OCI-LY7 (cell line): Measurements from ENCODE around the gene CNKSR2. TPM values are rescaled to one million over a fixed set of nuclear protein-coding genes. Genes with fewer than 3 reads are reported as not detected.

ENCODE experiments used
- BruUV-seq: library from RNA; stranded (reverse); fragments of 400-500 nt; replicated peaks from 2 replicates; lab custom pipeline; 2021; lab: Mats Ljungman, UMichigan
- CTCF ChIA-PET: fragments of 300-600 bp; sonication (Branson Sonifier 250); formaldehyde crosslinking; loops from one replicate; lab custom pipeline; 2022; ENCODE audit warnings: antibody characterized with exemption; ENCODE audit not compliant: unreplicated experiment; lab: Charles Lee
- POLR2A ChIA-PET: fragments of 300-600 bp; sonication (Branson Sonifier 250); formaldehyde crosslinking; loops from one replicate; lab custom pipeline; 2022; ENCODE audit warnings: antibody characterized with exemption; lab: Charles Lee
- DNase-seq: peaks from one replicate; pipeline ENCODE4 v3.0.0-alpha.2; 2015; ENCODE audit warnings: low spot score
- H2AFZ ChIP-seq: fragments of 200-600 bp; sonication (generic), shearing (Covaris generic); 2 replicates; pipeline ENCODE4 v1.6.1; 2014; ENCODE audit warnings: mild to moderate bottlenecking, antibody characterized with exemption, low read length, moderate library complexity
- H3K27ac ChIP-seq: fragments of 200-600 bp; sonication (generic); 2 replicates; pipeline ENCODE4 v1.5.1; 2014; ENCODE audit warnings: mixed run types, low read depth, mild to moderate bottlenecking, moderate library complexity, low read length, inconsistent platforms; ENCODE audit not compliant: poor library complexity, severe bottlenecking
- H3K36me3 ChIP-seq: fragments of 200-600 bp; sonication (generic); 2 replicates; pipeline ENCODE4 v1.6.1; 2014; ENCODE audit warnings: mild to moderate bottlenecking, antibody characterized with exemption, low read length, moderate library complexity, mixed read lengths; ENCODE audit not compliant: insufficient read depth
- H3K4me1 ChIP-seq: fragments of 200-600 bp; sonication (generic); 2 replicates; pipeline ENCODE4 v1.5.1; 2014; ENCODE audit warnings: mild to moderate bottlenecking, low read length; ENCODE audit not compliant: insufficient read depth, poor library complexity, severe bottlenecking
- H3K4me2 ChIP-seq: fragments of 200-600 bp; sonication (generic); 2 replicates; pipeline ENCODE4 v1.6.1; 2014; ENCODE audit warnings: mild to moderate bottlenecking, low read length
- H3K4me3 ChIP-seq: fragments of 200-600 bp; sonication (generic); 2 replicates; pipeline ENCODE4 v1.5.1; 2014; ENCODE audit warnings: mild to moderate bottlenecking, low read depth, low read length; ENCODE audit not compliant: poor library complexity, severe bottlenecking
- H3K79me2 ChIP-seq: fragments of 200-600 bp; sonication (generic); 2 replicates; pipeline ENCODE4 v1.6.1; 2016; ENCODE audit warnings: low read depth, mild to moderate bottlenecking, low read length, moderate library complexity, mixed read lengths; ENCODE audit not compliant: insufficient read depth
- H3K9me2 ChIP-seq: fragments of 200-600 bp; sonication (generic); 2 replicates; pipeline ENCODE4 v1.6.1; 2016; ENCODE audit warnings: mild to moderate bottlenecking, low read length, mixed read lengths; ENCODE audit not compliant: insufficient read depth
- H3K9me3 ChIP-seq: fragments of 200-600 bp; sonication (generic); 2 replicates; pipeline ENCODE4 v1.6.1; 2014; ENCODE audit warnings: mild to moderate bottlenecking, mixed run types, low read length, mixed read lengths
- H4K20me1 ChIP-seq: fragments of 200-600 bp; sonication (generic); 2 replicates; pipeline ENCODE4 v1.6.1; 2014; ENCODE audit warnings: mild to moderate bottlenecking, antibody characterized with exemption, low read length, moderate library complexity, mixed read lengths; ENCODE audit not compliant: insufficient read depth
- EZH2phosphoT487 ChIP-seq: fragments of 200-600 bp; sonication (generic); IDR thresholded peaks from 2 replicates; pipeline ENCODE4 v1.6.1; 2018; ENCODE audit warnings: low read depth, borderline replicate concordance, mild to moderate bottlenecking, mixed run types, antibody characterized with exemption, low read length, moderate library complexity, mixed read lengths
- intact Hi-C: fragments of 100-400 bp; cut with micrococcal nuclease; formaldehyde crosslinking; loops from one replicate; pipeline ENCODE4 v1.10.0; 2022; ENCODE audit not compliant: unreplicated experiment
- total RNA-seq, 2 experiments: library from RNA; depleted of rRNA in 1 of 2; stranded (reverse); fragments of >200 nt in 1 of 2; shearing (Covaris generic) in 1 of 2; gene quantifications; 2 replicates each; pipeline ENCODE4 v1.2.3, GENCODE V29; 2014 to 2022
- TF ChIP-seq, protein P1 (sequence below): fragments of 200-600 bp; sonication (generic); conservative IDR thresholded peaks from 2 replicates; pipeline ENCODE4 v1.5.1; 2014; ENCODE audit warnings: mild to moderate bottlenecking, antibody characterized with exemption, low read length, moderate library complexity, mixed read lengths

Gene CNKSR2
- total RNA-seq, 2 experiments from 2014 or later = not detected

DNA sequence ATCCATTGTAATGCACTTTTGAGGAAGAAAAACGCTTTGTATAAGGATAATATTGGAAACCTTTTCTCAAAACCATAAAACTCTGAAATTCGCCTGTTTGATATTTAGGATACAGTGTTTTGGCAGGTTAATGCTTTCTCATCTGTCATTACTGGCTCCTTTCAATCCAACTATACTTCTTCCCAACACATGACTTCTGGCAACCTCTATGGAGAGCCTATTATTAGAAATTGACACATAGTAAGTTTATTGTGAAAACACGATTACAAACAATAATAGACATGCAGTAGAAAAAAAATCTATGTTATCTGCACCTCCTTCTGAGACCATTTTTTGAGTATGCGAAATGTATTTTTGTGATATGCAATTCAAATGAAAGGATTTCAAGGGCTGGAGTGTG is 288.5 kb downstream of the CNKSR2 start:
- DNase-seq = no peak
- intact Hi-C loops = no loop called here
- TF ChIP-seq, protein P1, sequence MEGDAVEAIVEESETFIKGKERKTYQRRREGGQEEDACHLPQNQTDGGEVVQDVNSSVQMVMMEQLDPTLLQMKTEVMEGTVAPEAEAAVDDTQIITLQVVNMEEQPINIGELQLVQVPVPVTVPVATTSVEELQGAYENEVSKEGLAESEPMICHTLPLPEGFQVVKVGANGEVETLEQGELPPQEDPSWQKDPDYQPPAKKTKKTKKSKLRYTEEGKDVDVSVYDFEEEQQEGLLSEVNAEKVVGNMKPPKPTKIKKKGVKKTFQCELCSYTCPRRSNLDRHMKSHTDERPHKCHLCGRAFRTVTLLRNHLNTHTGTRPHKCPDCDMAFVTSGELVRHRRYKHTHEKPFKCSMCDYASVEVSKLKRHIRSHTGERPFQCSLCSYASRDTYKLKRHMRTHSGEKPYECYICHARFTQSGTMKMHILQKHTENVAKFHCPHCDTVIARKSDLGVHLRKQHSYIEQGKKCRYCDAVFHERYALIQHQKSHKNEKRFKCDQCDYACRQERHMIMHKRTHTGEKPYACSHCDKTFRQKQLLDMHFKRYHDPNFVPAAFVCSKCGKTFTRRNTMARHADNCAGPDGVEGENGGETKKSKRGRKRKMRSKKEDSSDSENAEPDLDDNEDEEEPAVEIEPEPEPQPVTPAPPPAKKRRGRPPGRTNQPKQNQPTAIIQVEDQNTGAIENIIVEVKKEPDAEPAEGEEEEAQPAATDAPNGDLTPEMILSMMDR = no peak
- no peak for TF ChIP-seq EZH2phosphoT487
- Histone ChIP-seq H3K9me2 (no peaks in the 10 kb centered on the region), H3K27ac (no peak overlapping the region), H3K4me2 (no peak overlapping the region), H3K4me1 (no peaks in the 10 kb centered on the region), H4K20me1 (no peaks in the 10 kb centered on the region), H3K36me3 (no peaks in the 10 kb centered on the region), H3K4me3 (no peak overlapping the region), H2AFZ (no peak overlapping the region), H3K79me2 (no peaks in the 10 kb centered on the region), H3K9me3 (no peaks in the 10 kb centered on the region)
- BruUV-seq = no TSS peak
- POLR2A ChIA-PET = no interaction called here
- CTCF ChIA-PET = no interaction called here

DNA sequence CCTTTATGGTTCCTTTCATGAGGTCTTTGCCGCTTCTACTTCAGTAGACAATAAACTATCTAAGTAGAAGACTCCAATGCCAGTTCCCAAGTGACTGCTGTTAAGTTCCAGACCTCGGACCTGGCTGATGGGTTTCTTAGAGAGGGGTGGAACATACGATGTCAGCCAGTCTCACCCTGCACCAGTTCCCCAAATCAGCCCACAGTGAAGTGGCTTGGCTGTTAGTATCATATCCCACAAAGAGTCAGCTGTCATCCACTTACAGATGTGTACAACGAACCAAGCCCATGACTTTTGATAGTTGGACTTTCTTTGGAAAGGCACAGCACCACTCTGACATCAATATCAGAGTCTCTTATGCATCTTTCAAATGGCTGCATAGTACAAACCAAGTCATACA is 292.0 kb downstream of the CNKSR2 start:
- intact Hi-C loops = no loop called here
- Histone ChIP-seq H3K4me1 (no peaks in the 10 kb centered on the region), H3K4me2 (no peak overlapping the region), H4K20me1 (no peaks in the 10 kb centered on the region), H2AFZ (no peak overlapping the region), H3K4me3 (no peak overlapping the region), H3K27ac (no peak overlapping the region), H3K9me3 (no peaks in the 10 kb centered on the region), H3K36me3 (no peaks in the 10 kb centered on the region), H3K9me2 (no peaks in the 10 kb centered on the region), H3K79me2 (no peaks in the 10 kb centered on the region)
- ChIA-PET POLR2A (no interaction called here), CTCF (no interaction called here)
- no peak for DNase-seq
- BruUV-seq = no TSS peak
- no peak for TF ChIP-seq EZH2phosphoT487
- TF ChIP-seq, protein P1 = no peak

DNA sequence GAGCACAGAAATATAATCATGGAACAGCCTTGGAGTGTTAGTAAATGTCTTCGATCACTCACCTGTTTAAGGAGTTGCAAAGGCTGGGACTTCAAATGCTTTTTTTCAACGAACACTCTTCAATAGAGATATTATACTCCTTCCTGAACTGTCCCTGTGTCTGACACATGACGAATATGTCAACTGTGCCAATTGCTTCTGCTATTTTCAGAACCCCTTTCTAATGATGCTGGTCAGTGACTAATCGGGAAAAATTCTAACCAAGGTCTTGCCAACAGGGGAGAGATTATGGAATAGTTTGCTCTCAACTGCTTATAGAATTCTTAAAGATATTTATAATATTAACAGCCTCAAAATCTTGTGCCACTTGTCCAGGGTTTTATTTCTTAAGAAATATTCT is 292.5 kb downstream of the CNKSR2 start:
- Histone ChIP-seq H3K4me1 (no peaks in the 10 kb centered on the region), H3K4me3 (no peak overlapping the region), H3K9me2 (no peaks in the 10 kb centered on the region), H3K4me2 (no peak overlapping the region), H2AFZ (no peak overlapping the region), H3K27ac (no peak overlapping the region), H3K36me3 (no peaks in the 10 kb centered on the region), H3K9me3 (no peaks in the 10 kb centered on the region), H4K20me1 (no peaks in the 10 kb centered on the region), H3K79me2 (no peaks in the 10 kb centered on the region)
- ChIA-PET POLR2A (no interaction called here), CTCF (no interaction called here)
- intact Hi-C loops = no loop called here
- no peak for DNase-seq
- TF ChIP-seq, protein P1 = no peak
- TF ChIP-seq EZH2phosphoT487 = no peak
- no TSS peak for BruUV-seq
